ENCODE results near the gene DDX24.

DDX24 gene

GRCh38 chr14:94026173-94026888, 54.7 kb downstream of the DDX24 start, which contains the start of gene OTUB2:
Gene OTUB2, plus strand, starts transcription at chr14:94026340. Its CDS starts 198 bp downstream, at chr14:94026538.
- no peak within 1 kb of the TSS for H3K4me3 ChIP-seq (ENCODE audit: low read depth, low read length)
- DNase-seq (ENCODE audit: low read depth), result peak; percentile 98
- TF ChIP-seq MYC (IDR thresholded peaks at IDR 0.05; ENCODE audit: low read depth, low read length) (no peak), MAX (IDR thresholded peaks at IDR 0.05; ENCODE audit: low read depth, low read length) (no peak), POLR2A (IDR thresholded peaks at IDR 0.05; ENCODE audit: extremely low read depth, insufficient read length) (no peak)
- TF ChIP-seq, protein P1, sequence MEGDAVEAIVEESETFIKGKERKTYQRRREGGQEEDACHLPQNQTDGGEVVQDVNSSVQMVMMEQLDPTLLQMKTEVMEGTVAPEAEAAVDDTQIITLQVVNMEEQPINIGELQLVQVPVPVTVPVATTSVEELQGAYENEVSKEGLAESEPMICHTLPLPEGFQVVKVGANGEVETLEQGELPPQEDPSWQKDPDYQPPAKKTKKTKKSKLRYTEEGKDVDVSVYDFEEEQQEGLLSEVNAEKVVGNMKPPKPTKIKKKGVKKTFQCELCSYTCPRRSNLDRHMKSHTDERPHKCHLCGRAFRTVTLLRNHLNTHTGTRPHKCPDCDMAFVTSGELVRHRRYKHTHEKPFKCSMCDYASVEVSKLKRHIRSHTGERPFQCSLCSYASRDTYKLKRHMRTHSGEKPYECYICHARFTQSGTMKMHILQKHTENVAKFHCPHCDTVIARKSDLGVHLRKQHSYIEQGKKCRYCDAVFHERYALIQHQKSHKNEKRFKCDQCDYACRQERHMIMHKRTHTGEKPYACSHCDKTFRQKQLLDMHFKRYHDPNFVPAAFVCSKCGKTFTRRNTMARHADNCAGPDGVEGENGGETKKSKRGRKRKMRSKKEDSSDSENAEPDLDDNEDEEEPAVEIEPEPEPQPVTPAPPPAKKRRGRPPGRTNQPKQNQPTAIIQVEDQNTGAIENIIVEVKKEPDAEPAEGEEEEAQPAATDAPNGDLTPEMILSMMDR (IDR thresholded peaks at IDR 0.05; ENCODE audit: low read depth, low read length), result no peak

GRCh38 chr14:94025720-94026119, 55.3 kb downstream of the DDX24 start:
- no peak for DNase-seq (ENCODE audit: low read depth)
- H3K4me3 ChIP-seq (ENCODE audit: low read depth, low read length), result no peak overlapping the region
- no peak for TF ChIP-seq MAX (IDR thresholded peaks at IDR 0.05; ENCODE audit: low read depth, low read length)
- TF ChIP-seq POLR2A (IDR thresholded peaks at IDR 0.05; ENCODE audit: extremely low read depth, insufficient read length), result no peak

GRCh38 chr14:94024549-94024948, 56.5 kb downstream of the DDX24 start:
- DNase-seq (ENCODE audit: low read depth), result no peak

GRCh38 chr14:94022532-94023411, 58.2 kb downstream of the DDX24 start:
- no peak overlapping the region for H3K4me3 ChIP-seq (ENCODE audit: low read depth, low read length)
- no peak for DNase-seq (ENCODE audit: low read depth)
- TF ChIP-seq POLR2A (IDR thresholded peaks at IDR 0.05; ENCODE audit: extremely low read depth, insufficient read length) (no peak), MAX (IDR thresholded peaks at IDR 0.05; ENCODE audit: low read depth, low read length) (peak; percentile 12; the same call in 1 of the 2 replicates), MYC (IDR thresholded peaks at IDR 0.05; ENCODE audit: low read depth, low read length) (no peak)
- TF ChIP-seq, protein P1 (IDR thresholded peaks at IDR 0.05; ENCODE audit: low read depth, low read length), result no peak

More at GRCh38 chr14:94024549-94024948, 56.5 kb downstream of the DDX24 start:
- no peak overlapping the region for H3K4me3 ChIP-seq (ENCODE audit: low read depth, low read length)
- TF ChIP-seq MAX (IDR thresholded peaks at IDR 0.05; ENCODE audit: low read depth, low read length) (no peak), POLR2A (IDR thresholded peaks at IDR 0.05; ENCODE audit: extremely low read depth, insufficient read length) (no peak), MYC (IDR thresholded peaks at IDR 0.05; ENCODE audit: low read depth, low read length) (no peak)
- TF ChIP-seq, protein P1 (IDR thresholded peaks at IDR 0.05; ENCODE audit: low read depth, low read length), result no peak

DNA sequence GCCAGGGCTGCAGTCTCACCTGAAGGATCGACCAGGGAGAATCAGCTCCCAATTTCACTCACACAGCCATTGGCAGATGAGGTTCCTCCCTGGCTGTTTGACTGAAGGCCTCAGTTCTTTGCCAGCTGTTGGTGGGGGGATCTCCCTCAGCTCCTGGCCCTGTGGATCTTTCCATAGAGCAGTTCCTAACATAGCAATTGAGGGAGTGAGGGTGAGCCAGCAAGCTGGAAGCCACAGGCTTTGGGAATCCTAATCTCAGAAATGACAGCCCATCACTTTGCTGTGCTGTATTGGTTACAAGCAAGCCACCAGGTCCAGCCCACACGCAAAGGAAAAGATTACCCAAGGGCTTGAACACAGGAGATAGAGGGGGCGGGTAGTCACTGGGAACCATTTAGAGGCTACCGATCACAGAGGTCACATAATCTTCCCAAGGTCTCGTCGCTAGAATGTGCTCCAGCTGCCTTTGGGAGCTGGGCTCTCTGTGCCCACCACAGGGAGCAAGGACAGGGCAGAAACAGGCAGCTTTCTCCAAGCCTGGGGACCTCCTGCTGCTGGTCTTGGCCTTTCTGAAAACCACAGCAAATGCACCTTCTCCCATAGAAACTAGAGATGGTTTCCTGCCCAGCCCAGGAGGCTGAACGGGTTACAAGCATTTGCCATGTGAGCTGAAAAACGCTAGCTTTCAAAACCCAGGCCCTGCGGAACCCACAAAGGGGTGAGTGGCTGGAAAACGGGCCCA, 59.4 kb downstream of the DDX24 start:
- peak; percentile 47 for DNase-seq (ENCODE audit: low read depth)
- TF ChIP-seq MAX (IDR thresholded peaks at IDR 0.05; ENCODE audit: low read depth, low read length), result 0 out of 2 replicates have a peak, but pooled peaks have one; percentile 2
- TF ChIP-seq MYC (IDR thresholded peaks at IDR 0.05; ENCODE audit: low read depth, low read length), result 0 out of 2 replicates have a peak, but pooled peaks have one; percentile 27
- TF ChIP-seq, protein P1 (IDR thresholded peaks at IDR 0.05; ENCODE audit: low read depth, low read length), result no peak
- no peak for TF ChIP-seq POLR2A (IDR thresholded peaks at IDR 0.05; ENCODE audit: extremely low read depth, insufficient read length)
- no peak overlapping the region for H3K4me3 ChIP-seq (ENCODE audit: low read depth, low read length)
